MCF 10A (cell line): ENCODE results near the gene WWC2. TPM values are rescaled to one million over a fixed set of nuclear protein-coding genes. Genes with fewer than 3 reads are reported as not detected.

Source experiments
- BruUV-seq: library from RNA; stranded (reverse); fragments of 400-500 nt; replicated peaks from 2 replicates; lab custom pipeline; 2021; lab: Mats Ljungman, UMichigan
- CTCF ChIA-PET: fragments of 300-600 bp; sonication (Branson Sonifier 250); formaldehyde crosslinking; extraction: SDS; loops from one replicate; lab custom pipeline; 2021; ENCODE audit warnings: antibody characterized with exemption, inconsistent platforms; lab: Yijun Ruan, JAX
- POLR2A ChIA-PET: fragments of 300-600, 350-650 bp; sonication (Branson Sonifier 250); formaldehyde crosslinking; extraction: SDS; loops from one replicate; lab custom pipeline; 2020; ENCODE audit warnings: antibody characterized with exemption, inconsistent platforms; lab: Yijun Ruan, JAX
- DNase-seq: peaks from one replicate; pipeline ENCODE4 v3.0.0-alpha.2; 2018; ENCODE audit not compliant: unreplicated experiment
- H3K27ac Mint-ChIP-seq: one replicate; pipeline ENCODE4 v1.8.0; 2022; ENCODE audit warnings: mild to moderate bottlenecking, low read depth, mixed read lengths; ENCODE audit not compliant: unreplicated experiment
- H3K27me3 Mint-ChIP-seq: one replicate; pipeline ENCODE4 v1.8.0; 2022; ENCODE audit warnings: mixed read lengths; ENCODE audit not compliant: insufficient read depth, unreplicated experiment
- H3K36me3 Mint-ChIP-seq: one replicate; pipeline ENCODE4 v1.8.0; 2022; ENCODE audit warnings: mild to moderate bottlenecking, moderate library complexity, mixed read lengths; ENCODE audit not compliant: insufficient read depth, unreplicated experiment
- H3K4me1 Mint-ChIP-seq: one replicate; pipeline ENCODE4 v1.8.0; 2022; ENCODE audit warnings: mixed read lengths; ENCODE audit not compliant: insufficient read depth, unreplicated experiment
- H3K4me3 Mint-ChIP-seq: one replicate; pipeline ENCODE4 v1.8.0; 2022; ENCODE audit warnings: mild to moderate bottlenecking, moderate library complexity, mixed read lengths; ENCODE audit not compliant: unreplicated experiment
- H3K9me3 Mint-ChIP-seq: one replicate; pipeline ENCODE4 v1.8.0; 2022; ENCODE audit warnings: mixed read lengths; ENCODE audit not compliant: unreplicated experiment
- CTCF ChIP-seq: fragments of 200-600 bp; IDR thresholded peaks from one replicate; pipeline ENCODE4 v1.8.0; 2022; ENCODE audit warnings: antibody characterized with exemption, mild to moderate bottlenecking; ENCODE audit not compliant: unreplicated experiment
- intact Hi-C: fragments of 100-400 bp; cut with micrococcal nuclease; formaldehyde crosslinking; loops from 2 replicates; pipeline ENCODE4 v1.14.1; 2022
- total RNA-seq: library from RNA; stranded (reverse); gene quantifications from 2 replicates; pipeline ENCODE4 v1.2.3, GENCODE V29; 2022

WWC2 gene
- total RNA-seq, 1 experiment from 2014 or later, result 42.4 TPM

- Mint-ChIP-seq H3K4me1 (no peaks in the 10 kb centered on the region), H3K36me3 (peaks cover 51% of the 10 kb centered on the region)
- intact Hi-C loops, result no loop called here
Measured at GRCh38 chr4:183256756-183257385, 157.8 kb downstream of the WWC2 start.

GRCh38 chr4:183257808-183258207 is 158.8 kb downstream of the WWC2 start:
- no peak for DNase-seq
- ChIA-PET CTCF (interaction anchor here (0.6 to 11.4 kb wide), 13 partner anchors 7 to 888 kb away, joined by 3 to 258 read pairs (median 5); no protein-coding TSS in a partner anchor), POLR2A (no interaction called here)
- no peak for TF ChIP-seq CTCF
- Mint-ChIP-seq H3K4me1 (peaks cover 5% of the 10 kb centered on the region), H3K4me3 (no peak overlapping the region), H3K27me3 (no peaks in the 10 kb centered on the region), H3K9me3 (no peaks in the 10 kb centered on the region), H3K36me3 (peaks cover 57% of the 10 kb centered on the region), H3K27ac (no peak overlapping the region)
- BruUV-seq, result no TSS peak
- intact Hi-C loops, result no loop called here

More at GRCh38 chr4:183256756-183257385, 157.8 kb downstream of the WWC2 start:
- H3K4me3 Mint-ChIP-seq, result no peak overlapping the region
- no peaks in the 10 kb centered on the region for H3K9me3 Mint-ChIP-seq
- peak; percentile 52 for DNase-seq
- no TSS peak for BruUV-seq
- ChIA-PET CTCF (interaction anchor here (0.6 to 11.4 kb wide), 48 partner anchors 8 to 917 kb away, joined by 3 to 258 read pairs (median 4); no protein-coding TSS in a partner anchor), POLR2A (interaction anchor here (1.0 kb wide), 1 partner anchor 158 kb away, joined by 5 read pairs; the partner anchor contains the start of gene WWC2)
- peak; percentile 73 for TF ChIP-seq CTCF
- no peaks in the 10 kb centered on the region for H3K27me3 Mint-ChIP-seq
- H3K27ac Mint-ChIP-seq, result no peak overlapping the region

GRCh38 chr4:183260491-183261151 is 161.6 kb downstream of the WWC2 start:
- H3K36me3 Mint-ChIP-seq, result peaks cover 57% of the 10 kb centered on the region
- ChIA-PET POLR2A (interaction anchor here (1.0 kb wide), 1 partner anchor 160 kb away, joined by 3 read pairs; no protein-coding TSS in a partner anchor), CTCF (interaction anchor here (0.5 to 11.4 kb wide), 11 partner anchors 10 to 335 kb away, joined by 3 to 258 read pairs (median 9); no protein-coding TSS in a partner anchor)
- no peak for DNase-seq
- BruUV-seq, result no TSS peak
- H3K27ac Mint-ChIP-seq, result no peak overlapping the region
- H3K4me1 Mint-ChIP-seq, result peaks cover 5% of the 10 kb centered on the region
- no peak overlapping the region for H3K4me3 Mint-ChIP-seq
- intact Hi-C loops, result no loop called here
- no peaks in the 10 kb centered on the region for H3K9me3 Mint-ChIP-seq
- no peak for TF ChIP-seq CTCF
- no peaks in the 10 kb centered on the region for H3K27me3 Mint-ChIP-seq
